Gastrocnemius medialis (tissue), 4 donors: ENCODE data around the gene HSP90AB1.

ENCODE experiments used
- POLR2A ChIP-seq, 2 donors: fragments of 450-650 bp; IDR thresholded peaks; one replicate each; pipeline ENCODE4 v1.6.1; 2017; ENCODE audit warnings: antibody characterized with exemption in 2 of 2, mild to moderate bottlenecking in 2 of 2, moderate library complexity in 2 of 2
- TF ChIP-seq, protein P1 (sequence below), 5 experiments: fragments of 450-650 bp in 3 of 5; fragments of 200-600 bp in 2 of 5; sonication (generic) in 2 of 5; IDR thresholded peaks in 4 of 5; conservative IDR thresholded peaks in 1 of 5; 1 replicate in 4 of 5; 2 replicates in 1 of 5; pipeline ENCODE4 v1.5.1; 2016 to 2019; ENCODE audit warnings: antibody characterized with exemption in 5 of 5, mild to moderate bottlenecking in 3 of 5, moderate library complexity in 3 of 5

DNA sequence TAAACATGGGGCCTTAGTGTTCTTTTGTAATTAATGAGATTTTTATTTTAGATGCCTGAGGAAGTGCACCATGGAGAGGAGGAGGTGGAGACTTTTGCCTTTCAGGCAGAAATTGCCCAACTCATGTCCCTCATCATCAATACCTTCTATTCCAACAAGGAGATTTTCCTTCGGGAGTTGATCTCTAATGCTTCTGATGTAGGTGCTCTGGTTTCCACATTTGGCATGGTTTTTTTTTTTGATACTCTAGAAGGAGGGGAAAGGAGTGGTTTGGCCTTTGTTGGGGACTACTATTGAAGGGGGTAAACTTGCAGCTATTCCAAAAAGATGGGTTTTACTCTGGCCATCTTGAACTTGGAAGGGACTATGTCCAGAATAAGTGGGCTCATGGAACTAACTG lies 1.7 kb downstream of the HSP90AB1 start:
- TF ChIP-seq, protein P1, sequence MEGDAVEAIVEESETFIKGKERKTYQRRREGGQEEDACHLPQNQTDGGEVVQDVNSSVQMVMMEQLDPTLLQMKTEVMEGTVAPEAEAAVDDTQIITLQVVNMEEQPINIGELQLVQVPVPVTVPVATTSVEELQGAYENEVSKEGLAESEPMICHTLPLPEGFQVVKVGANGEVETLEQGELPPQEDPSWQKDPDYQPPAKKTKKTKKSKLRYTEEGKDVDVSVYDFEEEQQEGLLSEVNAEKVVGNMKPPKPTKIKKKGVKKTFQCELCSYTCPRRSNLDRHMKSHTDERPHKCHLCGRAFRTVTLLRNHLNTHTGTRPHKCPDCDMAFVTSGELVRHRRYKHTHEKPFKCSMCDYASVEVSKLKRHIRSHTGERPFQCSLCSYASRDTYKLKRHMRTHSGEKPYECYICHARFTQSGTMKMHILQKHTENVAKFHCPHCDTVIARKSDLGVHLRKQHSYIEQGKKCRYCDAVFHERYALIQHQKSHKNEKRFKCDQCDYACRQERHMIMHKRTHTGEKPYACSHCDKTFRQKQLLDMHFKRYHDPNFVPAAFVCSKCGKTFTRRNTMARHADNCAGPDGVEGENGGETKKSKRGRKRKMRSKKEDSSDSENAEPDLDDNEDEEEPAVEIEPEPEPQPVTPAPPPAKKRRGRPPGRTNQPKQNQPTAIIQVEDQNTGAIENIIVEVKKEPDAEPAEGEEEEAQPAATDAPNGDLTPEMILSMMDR (IDR thresholded peaks at IDR 0.05 in 4 of 5, conservative IDR thresholded peaks at IDR 0.05 in 1 of 5): no peak
- TF ChIP-seq POLR2A (IDR thresholded peaks at IDR 0.05): no peak
